GM12875 (cell line): ENCODE data around the gene TTLL11.

Experiments
- H3K4me3 ChIP-seq: one replicate; pipeline ENCODE4 v1.5.1; 2011; ENCODE audit warnings: low read depth, low read length, control low read depth
- TF ChIP-seq, protein P1 (sequence below): IDR thresholded peaks from 2 replicates; pipeline ENCODE4 v1.5.1; 2011; ENCODE audit warnings: low read depth, mild to moderate bottlenecking, control low read depth, inconsistent platforms, low read length, moderate library complexity, borderline replicate concordance; ENCODE audit not compliant: insufficient read depth

Gene TTLL11

DNA sequence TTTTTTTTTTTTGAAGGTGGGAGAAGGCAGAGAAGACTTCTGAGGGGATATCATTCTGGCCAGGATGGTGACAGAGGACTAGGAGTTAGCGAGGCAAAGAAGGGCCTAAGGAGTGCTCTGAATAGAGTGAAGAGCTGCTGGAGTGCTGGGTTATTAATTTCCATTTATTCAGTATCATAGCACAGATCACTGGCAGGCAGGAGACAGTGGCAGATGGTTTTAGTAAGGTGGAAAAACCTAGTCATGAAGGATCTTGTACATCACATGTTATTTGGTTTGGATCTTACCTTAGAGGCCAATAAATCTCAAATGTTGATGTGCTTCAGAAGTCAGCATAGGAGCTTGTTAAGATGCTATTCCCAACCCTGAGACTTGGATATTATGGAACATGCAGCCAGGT, 165.5 kb downstream of the TTLL11 start:
- TF ChIP-seq, protein P1, sequence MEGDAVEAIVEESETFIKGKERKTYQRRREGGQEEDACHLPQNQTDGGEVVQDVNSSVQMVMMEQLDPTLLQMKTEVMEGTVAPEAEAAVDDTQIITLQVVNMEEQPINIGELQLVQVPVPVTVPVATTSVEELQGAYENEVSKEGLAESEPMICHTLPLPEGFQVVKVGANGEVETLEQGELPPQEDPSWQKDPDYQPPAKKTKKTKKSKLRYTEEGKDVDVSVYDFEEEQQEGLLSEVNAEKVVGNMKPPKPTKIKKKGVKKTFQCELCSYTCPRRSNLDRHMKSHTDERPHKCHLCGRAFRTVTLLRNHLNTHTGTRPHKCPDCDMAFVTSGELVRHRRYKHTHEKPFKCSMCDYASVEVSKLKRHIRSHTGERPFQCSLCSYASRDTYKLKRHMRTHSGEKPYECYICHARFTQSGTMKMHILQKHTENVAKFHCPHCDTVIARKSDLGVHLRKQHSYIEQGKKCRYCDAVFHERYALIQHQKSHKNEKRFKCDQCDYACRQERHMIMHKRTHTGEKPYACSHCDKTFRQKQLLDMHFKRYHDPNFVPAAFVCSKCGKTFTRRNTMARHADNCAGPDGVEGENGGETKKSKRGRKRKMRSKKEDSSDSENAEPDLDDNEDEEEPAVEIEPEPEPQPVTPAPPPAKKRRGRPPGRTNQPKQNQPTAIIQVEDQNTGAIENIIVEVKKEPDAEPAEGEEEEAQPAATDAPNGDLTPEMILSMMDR = no peak
- no peak overlapping the region for H3K4me3 ChIP-seq

DNA sequence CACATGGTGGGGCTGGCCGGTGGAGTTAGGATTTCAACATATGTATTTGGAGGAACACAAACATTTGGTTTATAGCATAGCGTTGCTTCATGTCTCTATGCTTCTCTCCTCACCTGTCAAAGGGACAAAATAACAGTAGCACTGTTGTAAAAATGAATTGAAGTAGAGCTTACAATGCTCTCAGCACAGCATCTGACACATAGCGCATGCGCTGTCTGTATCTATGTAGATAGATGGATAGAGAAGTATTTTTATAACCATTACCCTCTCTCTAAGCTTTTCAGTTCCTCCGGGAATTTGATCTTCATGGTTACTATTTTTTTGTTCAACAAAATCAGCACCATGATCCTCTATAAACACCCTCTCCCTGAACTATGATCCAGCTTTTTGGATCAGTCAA, 166.0 kb downstream of the TTLL11 start:
- no peak overlapping the region for H3K4me3 ChIP-seq
- TF ChIP-seq, protein P1 = no peak

DNA sequence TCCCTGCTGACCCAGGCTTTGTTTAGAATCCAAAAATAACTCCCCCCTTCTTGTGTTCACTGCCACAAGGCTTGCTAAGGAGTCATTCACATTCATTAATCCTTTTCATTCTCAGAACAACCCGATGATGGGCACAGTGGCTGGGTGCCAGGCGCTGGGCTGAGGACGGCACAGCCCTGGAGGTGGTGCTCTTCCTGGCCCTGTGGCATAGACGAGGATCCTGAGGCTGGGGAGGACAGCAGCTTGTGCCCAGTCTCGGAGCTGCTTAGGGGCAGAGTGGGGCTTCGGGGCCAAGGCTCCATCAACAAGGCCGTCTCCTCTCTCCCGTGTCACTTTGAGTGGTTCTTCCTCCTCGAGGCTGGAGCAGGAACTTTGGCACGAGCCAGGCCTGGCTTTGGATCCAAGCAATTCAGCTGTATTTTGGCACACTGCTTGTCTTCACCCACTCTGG, 166.7 kb downstream of the TTLL11 start:
- TF ChIP-seq, protein P1 = no peak
- no peak overlapping the region for H3K4me3 ChIP-seq

DNA sequence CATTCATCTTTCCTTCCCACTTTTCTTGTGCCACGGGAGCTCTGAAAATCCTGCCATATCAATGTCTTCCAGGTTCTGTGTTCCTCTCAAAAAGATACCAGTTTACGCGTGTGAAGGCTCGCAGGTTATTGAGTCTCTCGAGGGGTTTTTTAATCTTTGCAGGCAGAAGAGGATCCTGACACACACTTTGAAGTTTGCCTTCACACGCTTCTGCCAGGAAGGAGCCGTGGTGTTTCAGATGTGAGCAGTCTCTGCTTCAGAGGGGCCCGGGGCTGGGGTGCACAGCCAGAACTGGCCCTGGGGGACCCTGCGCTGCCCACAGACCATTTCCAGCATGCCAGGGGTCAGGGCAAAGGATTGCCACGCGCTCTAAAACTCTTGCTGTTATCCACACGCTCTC, 167.2 kb downstream of the TTLL11 start:
- H3K4me3 ChIP-seq = no peak overlapping the region
- TF ChIP-seq, protein P1 = no peak

DNA sequence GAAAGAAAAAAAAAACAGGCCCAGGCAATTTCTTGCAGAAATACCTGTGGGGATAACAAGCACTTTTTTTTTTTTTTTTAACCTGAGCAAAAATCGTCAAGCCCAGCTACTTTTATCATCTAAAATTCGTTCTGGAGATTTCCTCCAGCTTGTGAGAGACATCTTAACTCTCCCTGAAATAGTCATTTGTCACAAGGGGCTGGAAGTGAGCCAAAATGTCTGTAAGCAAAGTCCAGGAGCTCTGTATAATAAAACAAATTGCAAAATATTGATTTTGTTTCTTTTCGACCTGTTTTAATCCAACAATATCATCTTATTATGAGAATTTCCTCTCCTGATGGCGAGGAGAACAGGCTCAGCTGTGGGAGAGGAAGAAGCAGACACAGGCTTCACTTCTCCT, 168.4 kb downstream of the TTLL11 start:
- no peak overlapping the region for H3K4me3 ChIP-seq
- TF ChIP-seq, protein P1 = no peak

DNA sequence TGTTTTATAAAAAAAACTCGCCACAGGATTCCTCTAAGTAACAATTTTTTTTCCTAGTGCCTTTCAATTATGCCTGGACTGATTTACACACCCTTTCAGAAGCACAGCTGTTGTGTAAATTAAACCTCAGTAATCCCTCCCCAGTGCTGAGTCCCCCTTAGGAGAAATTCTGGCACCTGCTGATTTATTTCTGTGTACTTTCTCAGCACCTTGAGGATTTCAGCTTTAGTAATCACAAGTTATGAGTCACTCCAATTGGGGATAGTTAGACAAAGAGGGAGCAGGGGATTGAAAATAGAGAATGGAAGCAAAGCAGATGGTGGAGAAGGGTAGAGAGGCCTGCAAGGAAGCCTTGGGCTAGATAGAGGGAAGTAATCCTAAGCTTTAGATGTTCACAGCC, 171.7 kb downstream of the TTLL11 start:
- no peak overlapping the region for H3K4me3 ChIP-seq
- TF ChIP-seq, protein P1 = no peak

DNA sequence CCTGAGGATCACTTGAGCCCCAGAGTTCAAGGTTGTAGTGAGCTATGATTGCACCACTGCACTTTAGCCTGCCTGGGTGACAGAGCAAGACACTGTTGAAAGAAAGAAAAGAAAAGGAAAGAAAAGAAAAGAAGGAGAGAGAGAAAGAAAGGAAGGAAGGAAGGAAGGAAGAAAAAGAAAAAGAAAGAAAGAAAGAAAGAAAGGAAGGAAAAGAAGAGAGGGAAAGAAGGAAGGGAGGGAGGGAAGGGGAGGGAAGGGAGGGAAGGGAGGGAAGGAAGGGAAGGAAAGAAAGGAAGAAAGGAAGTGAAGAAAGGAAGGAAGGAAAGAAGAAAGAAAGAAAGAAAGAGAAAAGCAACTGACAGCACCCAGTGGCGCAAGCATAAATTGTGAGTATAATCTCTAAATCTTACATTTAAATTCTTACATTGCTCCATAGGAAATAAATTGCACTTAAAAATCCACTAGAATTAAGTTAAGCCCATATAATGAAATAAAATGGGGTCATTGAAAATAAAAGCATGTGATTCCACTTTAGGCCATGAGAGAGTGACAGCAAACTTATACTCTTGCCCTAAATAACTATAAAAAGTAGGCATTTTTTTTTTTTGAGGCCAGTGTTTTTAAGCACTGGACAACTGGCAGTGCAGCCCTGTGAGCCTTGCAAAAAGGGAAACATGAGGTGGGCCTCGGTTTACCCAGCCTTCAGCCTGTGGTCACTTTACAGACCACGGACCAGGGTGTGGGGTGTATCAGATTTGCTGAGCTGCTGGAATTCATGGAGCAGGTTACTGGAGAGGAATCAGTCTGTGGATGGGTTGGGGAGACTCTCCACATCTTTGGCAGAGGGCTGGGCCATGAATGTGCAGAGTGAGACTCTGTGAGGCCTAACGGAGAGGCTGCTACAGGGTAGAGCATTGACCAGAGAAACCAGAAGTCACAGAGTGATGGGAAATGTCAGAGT, 175.5 kb downstream of the TTLL11 start:
- H3K4me3 ChIP-seq = no peak overlapping the region

More for the DNA sequence above, 175.5 kb downstream of the TTLL11 start:
- TF ChIP-seq, protein P1 = no peak
